IPS-NIHi11 (cell line): ENCODE data around the gene SNX8.

ENCODE experiments used
- DNase-seq: peaks from one replicate; pipeline ENCODE4 v3.0.0; 2012; ENCODE audit warnings: mixed read lengths, low spot score

SNX8 gene

GRCh38 chr7:2261611-2262010 lies 52.6 kb downstream of the SNX8 start:
- no peak for DNase-seq

GRCh38 chr7:2260820-2261219 lies 53.4 kb downstream of the SNX8 start:
- no peak for DNase-seq

GRCh38 chr7:2259480-2259879 lies 54.8 kb downstream of the SNX8 start:
- no peak for DNase-seq

- DNase-seq = no peak
These were observed 55.4 kb downstream of the SNX8 start for GRCh38 chr7:2258661-2259365.

- DNase-seq = no peak
These were observed 56.6 kb downstream of the SNX8 start for GRCh38 chr7:2257651-2258050.

GRCh38 chr7:2257046-2257551 lies 57.1 kb downstream of the SNX8 start:
- no peak for DNase-seq

GRCh38 chr7:2256306-2257045 lies 57.8 kb downstream of the SNX8 start:
- DNase-seq = no peak

GRCh38 chr7:2255145-2256139 lies 58.8 kb downstream of the SNX8 start:
- no peak for DNase-seq

- no peak for DNase-seq
These were observed 59.7 kb downstream of the SNX8 start for GRCh38 chr7:2254429-2255144.

GRCh38 chr7:2253525-2254244 lies 60.6 kb downstream of the SNX8 start:
- no peak for DNase-seq

GRCh38 chr7:2253021-2253420 lies 61.2 kb downstream of the SNX8 start:
- DNase-seq = no peak

GRCh38 chr7:2251841-2252771 lies 62.1 kb downstream of the SNX8 start:
- DNase-seq = no peak

- no peak for DNase-seq
These were observed 62.9 kb downstream of the SNX8 start for GRCh38 chr7:2251381-2251780.

GRCh38 chr7:2249744-2250323 lies 64.4 kb downstream of the SNX8 start:
- DNase-seq = no peak

GRCh38 chr7:2248984-2249694 lies 65.1 kb downstream of the SNX8 start:
- DNase-seq = no peak

- peak; percentile 86 for DNase-seq
These were observed 66.9 kb downstream of the SNX8 start for GRCh38 chr7:2247141-2247995.

- DNase-seq = no peak
These were observed 68.2 kb downstream of the SNX8 start for GRCh38 chr7:2245883-2246675.
